GM21619 (cell line): ENCODE results near the gene AZGP1.
A peak's percentile ranks its signal among the peaks of the same experiment; 100 is the strongest.
"Not testable (repeated sequence)": the region's sequence is repeated elsewhere in the genome, so short reads cannot be mapped to it uniquely, and the experiment has no call there.

Source experiments
- ATAC-seq: cut with Tn5 transposase; IDR thresholded peaks from one replicate; pipeline ENCODE4 v1.9.1; 2021; ENCODE audit not compliant: unreplicated experiment

The AZGP1 gene

DNA sequence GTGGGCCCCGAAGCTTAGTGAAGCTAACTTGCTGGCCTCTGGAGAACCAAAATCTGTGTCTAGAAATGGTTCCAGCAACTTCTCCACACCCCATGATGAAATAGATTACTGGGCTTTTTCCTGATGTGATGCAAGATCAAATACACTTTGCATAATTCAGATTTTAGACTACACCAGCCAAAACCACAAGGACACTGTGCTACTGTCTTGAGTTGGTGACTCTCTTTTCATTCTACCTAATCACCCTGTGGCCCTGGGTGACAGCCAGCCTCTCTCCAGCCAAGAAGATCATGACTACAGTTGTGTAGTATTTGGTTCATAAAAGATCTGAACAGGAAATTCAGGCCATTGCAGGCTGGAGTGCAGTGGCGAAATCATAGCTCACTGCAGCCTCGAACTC is 22.2 kb downstream of the AZGP1 start:
- no peak for ATAC-seq

DNA sequence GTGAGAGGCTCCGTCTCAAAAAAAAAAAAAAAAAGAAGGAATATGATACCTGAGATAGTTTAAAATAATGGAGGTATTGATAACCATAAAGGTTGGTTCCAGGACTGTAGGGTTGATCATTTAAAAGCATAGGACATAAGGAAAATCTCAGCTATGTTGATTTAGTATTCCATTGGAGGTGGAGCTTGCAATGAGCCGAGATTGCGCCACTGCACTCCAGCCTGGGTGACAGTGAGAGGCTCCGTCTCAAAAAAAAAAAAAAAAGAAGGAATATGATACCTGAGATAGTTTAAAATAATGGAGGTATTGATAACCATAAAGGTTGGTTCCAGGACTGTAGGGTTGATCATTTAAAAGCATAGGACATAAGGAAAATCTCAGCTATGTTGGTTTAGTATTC is 23.2 kb downstream of the AZGP1 start:
- ATAC-seq = not testable (repeated sequence)

DNA sequence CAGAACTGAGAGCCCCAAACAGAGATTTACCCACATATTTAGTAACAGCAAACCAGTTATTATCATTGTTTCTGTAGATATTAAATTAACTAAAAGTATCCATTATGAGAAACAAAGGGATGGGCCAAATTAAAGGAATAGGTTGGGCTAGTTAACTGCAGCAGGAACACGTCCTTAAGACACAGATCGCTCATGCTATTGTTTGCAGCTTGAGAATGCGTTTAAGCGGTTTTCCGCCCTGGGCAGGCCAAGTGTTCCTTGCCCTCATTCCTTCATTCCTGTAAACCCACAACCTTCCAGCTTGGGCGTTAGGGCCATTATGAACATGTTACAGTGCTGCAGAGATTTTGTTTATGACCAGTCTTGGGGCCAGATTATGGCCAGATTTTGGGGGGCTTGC is 25.0 kb downstream of the AZGP1 start:
- not testable (repeated sequence) for ATAC-seq

GRCh38 chr7:99949645-99950228 is 26.1 kb downstream of the AZGP1 start:
- no peak for ATAC-seq

- no peak for ATAC-seq
Observed at GRCh38 chr7:99947608-99948007, 28.2 kb downstream of the AZGP1 start.

GRCh38 chr7:99944497-99945070 is 31.2 kb downstream of the AZGP1 start:
- no peak for ATAC-seq

- ATAC-seq = no peak
Observed at GRCh38 chr7:99943641-99944496, 32.0 kb downstream of the AZGP1 start.

DNA sequence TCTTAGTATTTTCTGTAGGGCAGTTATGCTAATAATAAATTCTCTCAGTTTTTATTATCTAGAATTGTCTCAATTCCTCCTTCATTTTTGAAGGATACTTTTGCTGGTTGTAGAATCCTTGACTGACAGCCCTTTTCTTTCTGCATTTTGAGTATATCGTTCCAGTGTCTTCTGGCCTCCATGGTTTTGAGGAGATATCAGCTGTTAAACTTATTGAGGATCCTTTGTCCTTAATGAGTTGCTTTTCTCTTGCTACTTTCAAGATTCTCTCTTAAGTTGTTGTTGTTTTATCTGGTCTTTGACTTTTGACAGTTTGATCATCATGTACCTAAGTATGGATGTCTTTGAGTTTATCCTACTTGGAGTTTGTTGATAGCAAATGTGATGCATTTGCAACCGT is 37.5 kb downstream of the AZGP1 start:
- ATAC-seq = no peak

GRCh38 chr7:99935009-99935408 is 40.8 kb downstream of the AZGP1 start:
- ATAC-seq = not testable (repeated sequence)

DNA sequence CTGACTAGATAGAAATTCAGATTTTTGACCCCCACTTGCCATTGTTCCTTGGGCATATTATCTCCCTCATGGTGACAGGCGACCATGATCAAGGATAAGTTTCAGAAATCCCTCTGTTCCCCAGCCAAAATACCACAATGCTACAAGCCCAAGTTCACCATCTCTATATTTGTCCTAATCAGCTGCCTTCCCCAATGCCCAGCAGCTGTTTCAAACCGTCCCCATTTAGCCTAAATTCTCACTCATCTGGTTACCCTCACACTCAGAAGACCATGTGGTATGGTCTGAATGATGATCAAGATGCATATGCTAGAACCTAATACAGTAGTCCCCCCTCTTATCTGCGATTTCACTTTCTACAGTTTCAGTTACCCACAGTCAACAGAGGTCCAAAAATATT is 45.5 kb downstream of the AZGP1 start:
- no peak for ATAC-seq

GRCh38 chr7:99929730-99930053 is 46.1 kb downstream of the AZGP1 start:
- ATAC-seq = no peak

- no peak for ATAC-seq
Observed at GRCh38 chr7:99928994-99929729, 46.7 kb downstream of the AZGP1 start, which contains the start of gene GJC3. Gene GJC3, minus strand, starts transcription at chr7:99929620. Its CDS starts 0 bp downstream, at chr7:99929620.

DNA sequence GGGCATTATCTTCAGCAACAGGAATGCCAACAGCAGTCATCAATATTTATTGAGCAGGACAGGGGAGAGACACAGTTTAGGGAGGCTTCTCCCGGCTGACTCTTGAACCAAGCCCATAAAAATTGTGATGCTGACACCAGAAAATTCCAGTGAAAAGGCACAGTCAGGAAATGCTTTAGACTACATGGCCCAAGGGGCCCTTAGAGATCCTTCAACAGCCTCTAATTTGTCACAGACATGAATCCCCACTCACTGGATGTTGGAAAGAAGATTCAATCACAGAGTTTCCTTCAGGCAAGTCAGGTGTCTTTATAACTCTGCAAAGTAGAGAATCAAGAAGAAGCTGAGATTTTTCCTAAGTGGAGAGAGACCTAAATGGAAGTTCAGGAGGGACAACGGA is 47.6 kb downstream of the AZGP1 start:
- no peak for ATAC-seq

GRCh38 chr7:99927536-99927935 is 48.3 kb downstream of the AZGP1 start:
- no peak for ATAC-seq

DNA sequence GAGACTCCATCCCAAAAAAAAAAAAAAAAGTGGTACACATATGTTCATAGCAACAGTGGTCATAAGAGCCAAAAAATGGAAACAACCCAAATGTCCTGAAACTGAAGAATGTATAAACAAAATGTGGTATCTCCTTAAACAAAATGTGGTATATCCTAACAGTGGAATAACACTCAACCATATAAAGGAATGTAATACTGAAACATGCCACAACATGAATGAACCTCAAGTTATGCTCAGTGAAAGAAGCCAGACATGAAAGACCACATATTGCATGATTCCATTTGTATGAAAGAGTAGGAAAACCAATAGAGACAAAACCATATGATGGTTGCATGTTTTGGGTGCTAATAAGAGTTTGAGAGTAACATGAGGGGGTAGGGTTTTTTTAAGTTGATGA is 49.5 kb downstream of the AZGP1 start:
- no peak for ATAC-seq

GRCh38 chr7:99923200-99923599 is 52.6 kb downstream of the AZGP1 start:
- ATAC-seq = no peak

DNA sequence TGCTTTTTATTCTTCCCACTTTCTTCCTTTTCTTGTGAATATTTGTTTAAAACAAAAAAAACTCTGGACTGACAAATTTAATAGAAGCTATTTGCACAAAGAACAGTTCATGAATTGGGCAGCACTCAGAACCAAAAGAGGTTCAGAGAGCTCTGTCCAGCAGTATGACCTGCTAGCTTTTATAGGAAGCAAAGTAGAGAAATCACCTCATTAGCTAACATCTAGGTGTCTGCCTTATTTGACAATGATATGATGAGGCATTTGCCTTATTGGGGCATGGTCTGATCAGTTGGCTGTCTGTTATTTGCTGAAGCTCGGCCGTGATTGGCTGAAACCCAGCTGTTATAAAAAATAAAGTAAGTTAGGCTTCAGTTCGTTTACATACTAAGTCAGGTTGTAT is 55.7 kb downstream of the AZGP1 start:
- no peak for ATAC-seq

DNA sequence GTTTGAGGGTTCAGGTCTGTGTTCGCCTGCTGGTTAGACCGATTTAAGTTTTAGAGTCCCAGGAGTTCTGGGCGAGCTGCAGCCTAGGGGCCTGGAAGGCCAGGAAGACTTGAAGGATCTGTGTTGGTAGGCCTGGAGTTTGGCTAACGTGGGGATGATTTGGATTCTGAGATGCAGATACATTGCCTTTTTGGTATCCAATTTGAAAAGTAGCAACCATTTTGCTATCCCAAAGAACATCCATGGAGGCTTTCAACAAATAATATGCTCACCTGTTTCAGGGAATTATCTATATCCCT is 56.1 kb downstream of the AZGP1 start:
- ATAC-seq = no peak

- ATAC-seq = peak; percentile 97
Observed at GRCh38 chr7:99918959-99919813, 56.6 kb downstream of the AZGP1 start, which contains the start of gene TRIM4. Gene TRIM4, minus strand, starts transcription at chr7:99919530. Its CDS starts 129 bp downstream, at chr7:99919401.
